ENCODE measurements around the gene XXYLT1. TPM values are rescaled to one million over a fixed set of nuclear protein-coding genes. Genes with fewer than 3 reads are reported as not detected.

XXYLT1 gene
- total and polyA plus RNA-seq, 9 of the 15 experiments (the other 6 are each of a cell fraction or from before 2014, with no cell fraction given): 1.9 to 18.9 (median 15.0) TPM

DNA sequence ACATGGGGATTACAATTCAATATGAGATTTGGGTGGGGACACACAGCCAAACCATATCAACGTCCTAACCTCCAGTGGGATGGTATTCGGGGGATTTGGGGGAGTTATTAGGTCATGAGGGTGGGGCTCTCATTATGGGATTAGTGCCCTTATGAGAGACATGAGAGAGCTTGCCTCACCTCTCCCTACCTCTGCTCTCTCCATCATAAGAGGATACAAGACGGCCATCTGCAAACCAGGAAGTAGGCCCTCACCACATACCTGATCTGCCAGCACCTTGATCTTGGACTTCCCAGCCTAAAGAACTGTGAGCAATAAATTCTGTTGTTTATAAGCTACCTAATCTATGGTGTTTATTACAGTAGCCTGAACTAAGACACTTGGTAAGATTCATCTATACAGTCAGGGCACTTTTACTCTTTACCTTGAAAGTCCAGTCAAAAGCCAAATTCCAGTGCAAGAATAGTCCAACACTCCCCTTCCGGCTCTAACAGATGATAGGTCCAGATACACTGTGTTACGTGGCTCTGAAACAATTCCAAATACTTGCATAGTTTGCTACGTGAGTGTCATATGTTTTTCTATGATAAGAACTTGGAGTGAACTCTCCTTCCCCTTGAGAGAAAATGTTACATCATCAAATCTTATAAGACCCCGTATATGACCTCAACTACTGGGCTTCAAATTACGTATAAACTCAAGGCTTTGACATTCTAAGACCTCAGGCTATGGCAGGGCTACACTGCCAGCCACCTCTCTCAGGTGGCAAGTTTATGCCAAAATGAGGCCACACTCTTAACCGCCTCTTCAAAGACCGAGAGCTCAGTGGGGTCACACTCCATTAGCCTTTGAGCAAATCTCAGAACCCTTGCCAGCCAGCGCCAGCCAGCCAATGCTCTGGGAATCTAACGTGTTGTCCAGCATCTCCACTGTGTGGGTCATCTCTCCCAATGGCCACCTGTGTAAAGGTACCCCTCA is 129.9 kb downstream of the XXYLT1 start (continued):
- TF ChIP-seq, protein P1, sequence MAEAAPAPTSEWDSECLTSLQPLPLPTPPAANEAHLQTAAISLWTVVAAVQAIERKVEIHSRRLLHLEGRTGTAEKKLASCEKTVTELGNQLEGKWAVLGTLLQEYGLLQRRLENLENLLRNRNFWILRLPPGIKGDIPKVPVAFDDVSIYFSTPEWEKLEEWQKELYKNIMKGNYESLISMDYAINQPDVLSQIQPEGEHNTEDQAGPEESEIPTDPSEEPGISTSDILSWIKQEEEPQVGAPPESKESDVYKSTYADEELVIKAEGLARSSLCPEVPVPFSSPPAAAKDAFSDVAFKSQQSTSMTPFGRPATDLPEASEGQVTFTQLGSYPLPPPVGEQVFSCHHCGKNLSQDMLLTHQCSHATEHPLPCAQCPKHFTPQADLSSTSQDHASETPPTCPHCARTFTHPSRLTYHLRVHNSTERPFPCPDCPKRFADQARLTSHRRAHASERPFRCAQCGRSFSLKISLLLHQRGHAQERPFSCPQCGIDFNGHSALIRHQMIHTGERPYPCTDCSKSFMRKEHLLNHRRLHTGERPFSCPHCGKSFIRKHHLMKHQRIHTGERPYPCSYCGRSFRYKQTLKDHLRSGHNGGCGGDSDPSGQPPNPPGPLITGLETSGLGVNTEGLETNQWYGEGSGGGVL (CRISPR knock-in tag; IDR thresholded peaks at IDR 0.05): 0 out of 2 replicates have a peak, but pooled peaks have one; percentile 35
- no peak for TF ChIP-seq ZNF778 (CRISPR knock-in tag; IDR thresholded peaks at IDR 0.05)
- TF ChIP-seq HDGF (IDR thresholded peaks at IDR 0.05): no peak
- TF ChIP-seq DPF2 (IDR thresholded peaks at IDR 0.05): peak; percentile 96
- TF ChIP-seq, protein P2, sequence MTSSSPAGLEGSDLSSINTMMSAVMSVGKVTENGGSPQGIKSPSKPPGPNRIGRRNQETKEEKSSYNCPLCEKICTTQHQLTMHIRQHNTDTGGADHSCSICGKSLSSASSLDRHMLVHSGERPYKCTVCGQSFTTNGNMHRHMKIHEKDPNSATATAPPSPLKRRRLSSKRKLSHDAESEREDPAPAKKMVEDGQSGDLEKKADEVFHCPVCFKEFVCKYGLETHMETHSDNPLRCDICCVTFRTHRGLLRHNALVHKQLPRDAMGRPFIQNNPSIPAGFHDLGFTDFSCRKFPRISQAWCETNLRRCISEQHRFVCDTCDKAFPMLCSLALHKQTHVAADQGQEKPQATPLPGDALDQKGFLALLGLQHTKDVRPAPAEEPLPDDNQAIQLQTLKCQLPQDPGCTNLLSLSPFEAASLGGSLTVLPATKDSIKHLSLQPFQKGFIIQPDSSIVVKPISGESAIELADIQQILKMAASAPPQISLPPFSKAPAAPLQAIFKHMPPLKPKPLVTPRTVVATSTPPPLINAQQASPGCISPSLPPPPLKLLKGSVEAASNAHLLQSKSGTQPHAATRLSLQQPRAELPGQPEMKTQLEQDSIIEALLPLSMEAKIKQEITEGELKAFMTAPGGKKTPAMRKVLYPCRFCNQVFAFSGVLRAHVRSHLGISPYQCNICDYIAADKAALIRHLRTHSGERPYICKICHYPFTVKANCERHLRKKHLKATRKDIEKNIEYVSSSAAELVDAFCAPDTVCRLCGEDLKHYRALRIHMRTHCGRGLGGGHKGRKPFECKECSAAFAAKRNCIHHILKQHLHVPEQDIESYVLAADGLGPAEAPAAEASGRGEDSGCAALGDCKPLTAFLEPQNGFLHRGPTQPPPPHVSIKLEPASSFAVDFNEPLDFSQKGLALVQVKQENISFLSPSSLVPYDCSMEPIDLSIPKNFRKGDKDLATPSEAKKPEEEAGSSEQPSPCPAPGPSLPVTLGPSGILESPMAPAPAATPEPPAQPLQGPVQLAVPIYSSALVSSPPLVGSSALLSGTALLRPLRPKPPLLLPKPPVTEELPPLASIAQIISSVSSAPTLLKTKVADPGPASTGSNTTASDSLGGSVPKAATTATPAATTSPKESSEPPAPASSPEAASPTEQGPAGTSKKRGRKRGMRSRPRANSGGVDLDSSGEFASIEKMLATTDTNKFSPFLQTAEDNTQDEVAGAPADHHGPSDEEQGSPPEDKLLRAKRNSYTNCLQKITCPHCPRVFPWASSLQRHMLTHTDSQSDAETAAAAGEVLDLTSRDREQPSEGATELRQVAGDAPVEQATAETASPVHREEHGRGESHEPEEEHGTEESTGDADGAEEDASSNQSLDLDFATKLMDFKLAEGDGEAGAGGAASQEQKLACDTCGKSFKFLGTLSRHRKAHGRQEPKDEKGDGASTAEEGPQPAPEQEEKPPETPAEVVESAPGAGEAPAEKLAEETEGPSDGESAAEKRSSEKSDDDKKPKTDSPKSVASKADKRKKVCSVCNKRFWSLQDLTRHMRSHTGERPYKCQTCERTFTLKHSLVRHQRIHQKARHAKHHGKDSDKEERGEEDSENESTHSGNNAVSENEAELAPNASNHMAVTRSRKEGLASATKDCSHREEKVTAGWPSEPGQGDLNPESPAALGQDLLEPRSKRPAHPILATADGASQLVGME (CRISPR knock-in tag; IDR thresholded peaks at IDR 0.05): peak; percentile 63; the same call in 1 of the 2 replicates
- no peak for TF ChIP-seq RHOXF2B (CRISPR knock-in tag; conservative IDR thresholded peaks at IDR 0.05)
- TF ChIP-seq ZKSCAN3 (CRISPR knock-in tag; IDR thresholded peaks at IDR 0.05): no peak
- peak; percentile 90 for TF ChIP-seq JUN (IDR thresholded peaks at IDR 0.05; ENCODE audit: borderline replicate concordance, low read depth, low read length)
- peak; percentile 89; the same call in 1 of the 2 replicates for TF ChIP-seq JUN (CRISPR knock-in tag; IDR thresholded peaks at IDR 0.05; ENCODE audit: borderline replicate concordance)
- TF ChIP-seq MCM5 (IDR thresholded peaks at IDR 0.05; ENCODE audit: low read depth): no peak
- no peak for TF ChIP-seq KLF10 (CRISPR knock-in tag; IDR thresholded peaks at IDR 0.05)
- 0 out of 2 replicates have a peak, but pooled peaks have one; percentile 37 for TF ChIP-seq ZNF668 (CRISPR knock-in tag; IDR thresholded peaks at IDR 0.05)
- TF ChIP-seq CBX5 (IDR thresholded peaks at IDR 0.05; ENCODE audit: borderline replicate concordance, low read depth): no peak
- TF ChIP-seq TBL1XR1 (IDR thresholded peaks at IDR 0.05; ENCODE audit: low read length in 2 of 2): peak in 1 of 2 experiments; percentile 89; a peak in 2 of 4 replicates
- TF ChIP-seq ZNF644 (tag; IDR thresholded peaks at IDR 0.05; ENCODE audit: low read depth): peak; percentile 80
- TF ChIP-seq CREB1 (IDR thresholded peaks at IDR 0.05): peak; percentile 93
- TF ChIP-seq CREB1 (CRISPR knock-in tag; IDR thresholded peaks at IDR 0.05): peak; percentile 89
- TF ChIP-seq XRCC4 (IDR thresholded peaks at IDR 0.05; ENCODE audit: extremely low read depth, insufficient read depth, insufficient read length): no peak
- TF ChIP-seq NR2F6 (CRISPR knock-in tag; IDR thresholded peaks at IDR 0.05): 0 out of 2 replicates have a peak, but pooled peaks have one; percentile 9
- TF ChIP-seq GABPB1 (CRISPR knock-in tag; IDR thresholded peaks at IDR 0.05): peak; percentile 51
- no peak for TF ChIP-seq CBX2 (IDR thresholded peaks at IDR 0.05; ENCODE audit: insufficient read depth, low read length, poor library complexity, severe bottlenecking)
- TF ChIP-seq ZNF3 (CRISPR knock-in tag; IDR thresholded peaks at IDR 0.05): no peak
- no peak for TF ChIP-seq TAF7 (tag; IDR thresholded peaks at IDR 0.05)

All from K562 (cell line).